ENCODE results near the gene GTF3C1. TPM values are rescaled to one million over a fixed set of nuclear protein-coding genes. Genes with fewer than 3 reads are reported as not detected.

GTF3C1 gene
- total and polyA plus RNA-seq, 2 of the 8 experiments (the other 6 are each of a cell fraction or from before 2014, with no cell fraction given) = 89.3 to 126 TPM

GRCh38 chr16:27433636-27434035 lies 116.1 kb downstream of the GTF3C1 start:
- Histone ChIP-seq H2BK120ac (replicated peaks; ENCODE audit: low read depth, low read length) (no peak overlapping the region), H3K79me2 (ENCODE audit: control insufficient read depth in 1 of 2, insufficient read depth in 2 of 2, low read length in 2 of 2) (no peaks in the 10 kb centered on the region), H2AFZ (ENCODE audit: low read length) (no peak overlapping the region), H3K18ac (ENCODE audit: extremely low read depth, low read length) (no peak overlapping the region), H4K20me1 (replicated peaks in 1 of 2; ENCODE audit: control insufficient read depth in 1 of 2, insufficient read depth in 2 of 2, low read length in 2 of 2) (no peaks in the 10 kb centered on the region), H2AK5ac (ENCODE audit: low read depth, low read length) (no peak overlapping the region), H3K36me3 (ENCODE audit: control insufficient read depth in 2 of 4, insufficient read depth in 4 of 4, low read length in 3 of 4) (no peaks in the 10 kb centered on the region), H4K5ac (ENCODE audit: insufficient read length, low read depth, low read length) (no peak overlapping the region), H3K27ac (ENCODE audit: low read depth, low read length) (no peak overlapping the region), H4K91ac (replicated peaks; ENCODE audit: insufficient read length, low read length) (no peak overlapping the region), H2BK15ac (ENCODE audit: low read length) (no peak overlapping the region), H3K4me1 (replicated peaks in 1 of 4; ENCODE audit: control insufficient read depth in 3 of 4, insufficient read depth in 4 of 4, low read length in 3 of 4) (no peaks in the 10 kb centered on the region), H2BK12ac (ENCODE audit: low read depth, low read length) (no peak overlapping the region), H3K4me2 (ENCODE audit: insufficient read depth in 1 of 2, low read depth in 2 of 2, low read length in 2 of 2) (no peak overlapping the region), H2BK5ac (ENCODE audit: low read depth, low read length) (no peak overlapping the region), H3K23me2 (ENCODE audit: low read depth, low read length) (no peaks in the 10 kb centered on the region), H3K4ac (replicated peaks; ENCODE audit: insufficient read length, low read depth, low read length) (no peak overlapping the region), H3K23ac (ENCODE audit: insufficient read length) (no peak overlapping the region), H3K14ac (ENCODE audit: insufficient read length) (no peak overlapping the region), H3K9me3 (ENCODE audit: insufficient read depth in 2 of 2, low read depth in 1 of 2, low read length in 1 of 2) (no peaks in the 10 kb centered on the region), H3K27me3 (replicated peaks in 1 of 4; ENCODE audit: control insufficient read depth in 3 of 4, extremely low read depth in 1 of 4, insufficient read depth in 3 of 4, low read length in 3 of 4) (no peaks in the 10 kb centered on the region), H3K9ac (replicated peaks in 1 of 4; ENCODE audit: extremely low read depth in 1 of 4, low read depth in 3 of 4, low read length in 3 of 4) (no peak overlapping the region), H3K56ac (replicated peaks; ENCODE audit: insufficient read length, low read depth, low read length) (no peak overlapping the region), H2BK20ac (ENCODE audit: low read length) (no peak overlapping the region), H4K8ac (ENCODE audit: extremely low read depth, insufficient read depth, low read length) (no peak overlapping the region), H3K4me3 (ENCODE audit: extremely low read depth in 1 of 4, insufficient read depth in 2 of 4, low read depth in 3 of 4, low read length in 4 of 4) (no peak overlapping the region), H3K79me1 (ENCODE audit: low read depth, low read length) (0 out of 2 replicates have a peak, but pooled peaks cover 2% of the 10 kb centered on the region)
- ChIA-PET POLR2A (ENCODE audit: partially characterized antibody) (no interaction called here), CTCF (ENCODE audit: partially characterized antibody) (interaction anchor here (0.7 to 1.2 kb wide), 4 partner anchors 15 to 204 kb away, joined by 3 to 4 read pairs (median 3); no protein-coding TSS in a partner anchor)
- TF ChIP-seq JUN (IDR thresholded peaks at IDR 0.05; ENCODE audit: low read depth, low read length) (no peak), RXRA (IDR thresholded peaks at IDR 0.05; ENCODE audit: insufficient read depth, low read depth, low read length) (no peak), POLR2A (IDR thresholded peaks at IDR 0.05; ENCODE audit: control extremely low read depth in 1 of 2, low read depth in 2 of 2, low read length in 2 of 2) (no peak), TEAD4 (IDR thresholded peaks at IDR 0.05; ENCODE audit: low read depth, low read length) (no peak), BACH1 (IDR thresholded peaks at IDR 0.05; ENCODE audit: low read length) (no peak), EGR1 (IDR thresholded peaks at IDR 0.05; ENCODE audit: borderline replicate concordance, low read depth, low read length) (no peak), TBP (IDR thresholded peaks at IDR 0.05; ENCODE audit: low read depth, low read length) (no peak), SIX5 (IDR thresholded peaks at IDR 0.05; ENCODE audit: low read depth, low read length) (no peak), CTBP2 (IDR thresholded peaks at IDR 0.05; ENCODE audit: borderline replicate concordance, insufficient read depth, insufficient read length, low read length) (no peak)
- DNase-seq (ENCODE audit: low read depth in 1 of 2, low spot score in 2 of 2) (peak in 1 of 2 experiments; percentile 17), FAIRE-seq (no peak)
- 96% methylated on average over 8 of the region's 8 CpGs; no CpG with 5 or more reads in 1 of the 2 experiments for WGBS, 2 experiments (ENCODE audit: extremely low coverage in 1 of 2, insufficient coverage in 1 of 2, insufficient read length in 1 of 2, insufficient replicate concordance in 2 of 2, low coverage in 1 of 2, low lambda C conversion rate in 2 of 2, missing lambda C conversion rate in 1 of 2)
